Epithelial cell of alveolus of lung (primary cell): Measurements from ENCODE around the gene OR1L6. TPM values are rescaled to one million over a fixed set of nuclear protein-coding genes. Genes with fewer than 3 reads are reported as not detected.

Experiments
- total RNA-seq: library from RNA; depleted of rRNA; stranded (reverse); fragments of >200 nt; gene quantifications from 2 replicates; pipeline ENCODE4 v1.2.1, GENCODE V29; 2015

Gene OR1L6
- total RNA-seq = not detected in 2 replicates

GRCh38 chr9:122742003-122742402, at the start of gene OR1L6:
OR1L6 (plus strand) TSS chr9:122742303; CDS start chr9:122749848, 7,545 bp downstream.

GRCh38 chr9:122723690-122724089, 18.4 kb upstream of the OR1L6 start, which contains the start of gene OR1L4:
OR1L4 (plus strand) TSS chr9:122723990; CDS start chr9:122723990, 0 bp downstream.

GRCh38 chr9:122788831-122789230, 46.7 kb downstream of the OR1L6 start, which contains the start of gene OR5C1:
OR5C1 (plus strand) TSS chr9:122788933; CDS start chr9:122788933, 0 bp downstream.

Other genes starting within 250 kb of the OR1L6 start
- not detected in 2 replicates for gene OR1J2, start 231.5 kb upstream of the OR1L6 start, total RNA-seq
- not detected in 2 replicates for gene OR1J4, start 223.2 kb upstream of the OR1L6 start, total RNA-seq
- not detected in 2 replicates for gene OR1N1, start 215.0 kb upstream of the OR1L6 start, total RNA-seq
- gene OR1N2, start 189.2 kb upstream of the OR1L6 start, total RNA-seq = not detected in 2 replicates
- gene OR1L8, start 158.9 kb upstream of the OR1L6 start, total RNA-seq = not detected in 2 replicates
- gene OR1Q1, start 127.6 kb upstream of the OR1L6 start, total RNA-seq = not detected in 2 replicates
- not detected in 2 replicates for gene OR1B1, start 84.7 kb upstream of the OR1L6 start, total RNA-seq
- gene OR1L1, start 80.6 kb upstream of the OR1L6 start, total RNA-seq = not detected in 2 replicates
- gene OR1L3, start 67.2 kb upstream of the OR1L6 start, total RNA-seq = not detected in 2 replicates
- not detected in 2 replicates for gene OR1L4, start 18.3 kb upstream of the OR1L6 start, total RNA-seq
- gene OR5C1, start 46.6 kb downstream of the OR1L6 start, total RNA-seq = not detected in 2 replicates
- gene OR1K1, start 57.8 kb downstream of the OR1L6 start, total RNA-seq = not detected in 2 replicates
- gene PDCL, start 86.3 kb downstream of the OR1L6 start, total RNA-seq = 19.7 and 24.4 TPM in 2 replicates
- 26.6 and 30.6 TPM in 2 replicates for gene RC3H2, start 163.1 kb downstream of the OR1L6 start, total RNA-seq
- gene ZBTB6, start 171.0 kb downstream of the OR1L6 start, total RNA-seq = 7.2 and 10.2 TPM in 2 replicates
- gene ZBTB26, start 189.2 kb downstream of the OR1L6 start, total RNA-seq = 3.4 and 5.0 TPM in 2 replicates
- gene RABGAP1, start 198.7 kb downstream of the OR1L6 start, total RNA-seq = 10.3 and 23.0 TPM in 2 replicates